GM12874 (cell line): Measurements from ENCODE around the gene HTRA2.

Experiments
- CTCF ChIP-seq: IDR thresholded peaks from 2 replicates; pipeline ENCODE4 v1.5.1; 2011; ENCODE audit warnings: low read depth, mild to moderate bottlenecking, control low read depth, low read length, moderate library complexity; ENCODE audit not compliant: insufficient read depth

The HTRA2 gene

GRCh38 chr2:74515981-74516633 is 13.6 kb upstream of the HTRA2 start:
- no peak for TF ChIP-seq CTCF

GRCh38 chr2:74516650-74517049 is 13.1 kb upstream of the HTRA2 start:
- no peak for TF ChIP-seq CTCF

- no peak for TF ChIP-seq CTCF
These were observed 7.2 kb upstream of the HTRA2 start for GRCh38 chr2:74522516-74522915.

GRCh38 chr2:74524005-74524404 is 5.7 kb upstream of the HTRA2 start:
- no peak for TF ChIP-seq CTCF

GRCh38 chr2:74524955-74525716 is 4.6 kb upstream of the HTRA2 start:
- TF ChIP-seq CTCF: no peak

GRCh38 chr2:74525717-74526648 is 3.8 kb upstream of the HTRA2 start, which contains the start of gene DQX1:
Gene DQX1 (minus strand): TSS chr2:74526231. CDS start chr2:74525729, 502 bp downstream.
- TF ChIP-seq CTCF: no peak
